T-cell (primary cell): ENCODE data around the gene SLC27A2. TPM values are rescaled to one million over a fixed set of nuclear protein-coding genes. Genes with fewer than 3 reads are reported as not detected.

Experiments used
- ATAC-seq, 4 experiments: fragments of 200-7000 bp in 3 of 4; fragments of 150-1000 bp in 1 of 4; cut with Tn5 transposase; replicated peaks in 1 of 4; 1 replicate in 3 of 4; 2 replicates in 1 of 4; pipeline ENCODE4 v1.10.0; 2021; ENCODE audit warnings: moderate library complexity in 3 of 4, mild to moderate bottlenecking in 2 of 4, moderate number of reproducible peaks in 1 of 4
- CTCF ChIA-PET, 2 donors: fragments of 300-600 bp; sonication (Branson Sonifier 250); formaldehyde crosslinking; loops; one replicate each; lab custom pipeline; 2022; ENCODE audit warnings: antibody characterized with exemption in 2 of 2; lab: Charles Lee
- POLR2A ChIA-PET, 2 donors: fragments of 300-600 bp; sonication (Branson Sonifier 250); formaldehyde crosslinking; loops; one replicate each; lab custom pipeline; 2022; ENCODE audit warnings: antibody characterized with exemption in 2 of 2; lab: Charles Lee
- DNase-seq, 35 experiments: peaks; one replicate each; pipeline versions ENCODE4 v3.0.0 to v3.0.0-alpha.2; 2013 to 2023
- H3K27ac ChIP-seq: one replicate; pipeline ENCODE4 v1.5.1; 2013; ENCODE audit warnings: low read length
- H3K27me3 ChIP-seq, 2 experiments: replicated peaks in 1 of 2; 1 replicate in 1 of 2; 2 replicates in 1 of 2; pipeline versions ENCODE4 v1.6.1 to v1.7.0; 2013; ENCODE audit warnings: low read length in 1 of 2, mixed read lengths in 1 of 2; ENCODE audit not compliant: control insufficient read depth in 2 of 2, insufficient read depth in 2 of 2; ENCODE audit errors: extremely low read depth in 1 of 2
- H3K36me3 ChIP-seq, 2 donors: 1 replicate in 1 of 2; 2 replicates in 1 of 2; pipeline versions ENCODE4 v1.6.1 to v1.7.0; 2013; ENCODE audit warnings: low read length in 1 of 2; ENCODE audit not compliant: control insufficient read depth in 2 of 2, insufficient read depth in 1 of 2; ENCODE audit errors: extremely low read depth in 1 of 2
- H3K4me1 ChIP-seq, 2 experiments: 1 replicate in 1 of 2; 2 replicates in 1 of 2; pipeline versions ENCODE4 v1.6.1 to v1.7.0; 2013; ENCODE audit warnings: low read length in 2 of 2, mixed read lengths in 1 of 2; ENCODE audit not compliant: insufficient read depth in 2 of 2, control insufficient read depth in 1 of 2; ENCODE audit errors: extremely low read depth in 1 of 2
- H3K4me3 ChIP-seq, 2 donors: 1 replicate in 1 of 2; 2 replicates in 1 of 2; pipeline versions ENCODE4 v1.5.1 to v1.7.0; 2013; ENCODE audit warnings: mild to moderate bottlenecking in 2 of 2, low read length in 1 of 2, moderate library complexity in 1 of 2; ENCODE audit not compliant: control insufficient read depth in 1 of 2; ENCODE audit errors: extremely low read depth in 1 of 2
- H3K9me3 ChIP-seq: 2 replicates; pipeline ENCODE4 v1.7.0; 2013
- H3K27ac Mint-ChIP-seq, 2 donors: one replicate each; pipeline ENCODE4 v1.8.0; 2020 to 2021; ENCODE audit warnings: mild to moderate bottlenecking in 2 of 2, mixed read lengths in 2 of 2
- H3K27me3 Mint-ChIP-seq, 2 donors: one replicate each; pipeline ENCODE4 v1.8.0; 2021 to 2022; ENCODE audit warnings: mixed read lengths in 2 of 2
- H3K36me3 Mint-ChIP-seq: one replicate; pipeline ENCODE4 v1.8.0; 2021; ENCODE audit warnings: mixed read lengths
- H3K4me1 Mint-ChIP-seq, 3 donors: one replicate each; pipeline ENCODE4 v1.8.0; 2020 to 2022; ENCODE audit warnings: mixed read lengths in 3 of 3, mild to moderate bottlenecking in 1 of 3
- H3K4me3 Mint-ChIP-seq, 3 donors: one replicate each; pipeline ENCODE4 v1.8.0; 2020 to 2022; ENCODE audit warnings: mild to moderate bottlenecking in 3 of 3, mixed read lengths in 3 of 3, moderate library complexity in 3 of 3
- H3K9me3 Mint-ChIP-seq, 3 donors: one replicate each; pipeline ENCODE4 v1.8.0; 2020 to 2022; ENCODE audit warnings: mixed read lengths in 3 of 3
- WGBS: methylation state at CpG from one replicate; pipeline ENCODE4 v1.1.5; 2013; ENCODE audit warnings: missing lambda C conversion rate; ENCODE audit not compliant: insufficient coverage; 5-methylcytosine and 5-hydroxymethylcytosine counted together
- total RNA-seq, 35 experiments: library from RNA in 6 of 35; stranded (reverse) in 6 of 35; fragments of 120-200 nt in 1 of 35; gene quantifications; one replicate each; pipeline versions ENCODE4 v1.2.1 to v1.2.4 and lab custom pipeline; 2013 to 2026

SLC27A2 gene
- total RNA-seq, 5 donors from 2014 or later (not counting 1 experiment from before 2014, with no cell fraction given), result 0.56 to 1.1 (median 0.70) TPM

- 67% methylated on average over 3 of the region's 5 CpGs for WGBS
- POLR2A ChIA-PET, result interaction anchor here in 1 of 2 donors (0.7 kb wide), 1 partner anchor 14 kb away, joined by 3 read pairs; no protein-coding TSS in a partner anchor
- Histone ChIP-seq H3K4me1 (no peaks in the 10 kb centered on the region), H3K27ac (no peak overlapping the region), H3K27me3 (no peaks in the 10 kb centered on the region), H3K9me3 (no peaks in the 10 kb centered on the region), H3K4me3 (no peak overlapping the region), H3K36me3 (no peaks in the 10 kb centered on the region)
- no peaks in the 10 kb centered on the region for H3K9me3 Mint-ChIP-seq
- H3K36me3 Mint-ChIP-seq, result no peaks in the 10 kb centered on the region
- no peak overlapping the region for H3K4me3 Mint-ChIP-seq
- ATAC-seq (no peak), DNase-seq (no peak)
- CTCF ChIA-PET, result no interaction called here
- H3K27me3 Mint-ChIP-seq, result no peaks in the 10 kb centered on the region
- H3K27ac Mint-ChIP-seq, result no peak overlapping the region
- no peaks in the 10 kb centered on the region for H3K4me1 Mint-ChIP-seq
Observed at GRCh38 chr15:50224606-50225005, 42.6 kb downstream of the SLC27A2 start.

DNA sequence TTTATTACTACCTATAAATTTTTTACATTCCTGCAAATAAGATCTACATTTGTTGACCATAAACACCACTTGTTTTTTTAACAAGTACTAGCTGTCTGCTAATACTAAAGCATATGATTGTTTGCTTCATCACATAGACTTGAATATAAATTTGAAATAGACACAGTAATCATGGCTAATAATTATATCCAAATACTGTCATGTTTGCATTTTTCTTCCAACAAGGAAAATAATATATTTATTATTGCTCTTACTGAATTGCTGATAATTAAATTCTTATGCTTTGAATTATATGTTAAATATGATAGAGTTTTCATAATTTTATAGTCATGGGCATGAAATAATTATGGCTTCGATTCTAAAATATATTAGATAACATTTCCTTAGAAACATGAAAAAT lies 43.1 kb downstream of the SLC27A2 start:
- no peak for ATAC-seq
- no peaks in the 10 kb centered on the region for H3K27me3 ChIP-seq

GRCh38 chr15:50225938-50226337 lies 43.9 kb downstream of the SLC27A2 start:
- ChIA-PET CTCF (no interaction called here), POLR2A (no interaction called here)
- Histone ChIP-seq H3K4me1 (no peaks in the 10 kb centered on the region), H3K27ac (no peak overlapping the region), H3K9me3 (no peaks in the 10 kb centered on the region), H3K27me3 (no peaks in the 10 kb centered on the region), H3K4me3 (no peak overlapping the region), H3K36me3 (no peaks in the 10 kb centered on the region)
- H3K27me3 Mint-ChIP-seq, result no peaks in the 10 kb centered on the region
- WGBS, result no CpG with 5 or more reads among the region's 3 CpGs
- no peak overlapping the region for H3K27ac Mint-ChIP-seq
- DNase-seq (no peak), ATAC-seq (no peak)
- H3K4me1 Mint-ChIP-seq, result no peaks in the 10 kb centered on the region
- H3K9me3 Mint-ChIP-seq, result no peaks in the 10 kb centered on the region
- no peak overlapping the region for H3K4me3 Mint-ChIP-seq
- H3K36me3 Mint-ChIP-seq, result no peaks in the 10 kb centered on the region

More for the DNA sequence above, 43.1 kb downstream of the SLC27A2 start:
- Histone ChIP-seq H3K4me1 (no peaks in the 10 kb centered on the region), H3K36me3 (no peaks in the 10 kb centered on the region), H3K4me3 (no peak overlapping the region), H3K9me3 (no peaks in the 10 kb centered on the region), H3K27ac (no peak overlapping the region)
- Mint-ChIP-seq H3K4me1 (no peaks in the 10 kb centered on the region), H3K4me3 (no peak overlapping the region), H3K27ac (no peak overlapping the region), H3K36me3 (no peaks in the 10 kb centered on the region), H3K9me3 (no peaks in the 10 kb centered on the region), H3K27me3 (no peaks in the 10 kb centered on the region)
- ChIA-PET CTCF (no interaction called here), POLR2A (interaction anchor here in 1 of 2 donors (0.7 kb wide), 1 partner anchor 14 kb away, joined by 3 read pairs; no protein-coding TSS in a partner anchor)
- no peak for DNase-seq
- no CpG with 5 or more reads among the region's 1 CpG for WGBS

DNA sequence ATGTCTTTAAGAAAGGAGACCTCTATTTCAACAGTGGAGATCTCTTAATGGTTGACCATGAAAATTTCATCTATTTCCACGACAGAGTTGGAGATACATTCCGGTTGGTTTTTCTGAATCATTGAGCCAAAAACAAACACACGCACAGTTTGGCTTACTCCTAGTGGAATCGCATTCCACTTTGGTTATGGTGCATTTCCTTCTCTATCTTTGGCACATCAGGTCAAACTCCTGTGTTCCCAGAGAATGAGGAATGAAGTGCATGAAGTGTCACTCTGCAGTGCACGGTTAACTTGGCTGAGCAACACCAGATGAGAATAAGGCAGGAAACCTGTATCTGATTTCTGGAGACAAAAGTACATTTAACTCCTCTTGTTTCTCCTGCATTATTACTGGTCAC lies 45.1 kb downstream of the SLC27A2 start:
- Histone ChIP-seq H3K4me1 (no peaks in the 10 kb centered on the region), H3K27ac (no peak overlapping the region), H3K36me3 (no peaks in the 10 kb centered on the region), H3K9me3 (no peaks in the 10 kb centered on the region), H3K27me3 (no peaks in the 10 kb centered on the region), H3K4me3 (no peak overlapping the region)
- CTCF ChIA-PET, result no interaction called here
- Mint-ChIP-seq H3K36me3 (no peaks in the 10 kb centered on the region), H3K27ac (no peak overlapping the region), H3K27me3 (no peaks in the 10 kb centered on the region), H3K4me1 (no peaks in the 10 kb centered on the region), H3K4me3 (no peak overlapping the region), H3K9me3 (no peaks in the 10 kb centered on the region)
- ATAC-seq (no peak), DNase-seq (no peak)
- WGBS, result 92% methylated on average over 4 of the region's 5 CpGs
- POLR2A ChIA-PET, result interaction anchor here in 1 of 2 donors (0.5 kb wide), 1 partner anchor 530 kb away, joined by 3 read pairs; no protein-coding TSS in a partner anchor

GRCh38 chr15:50228866-50229265 lies 46.9 kb downstream of the SLC27A2 start:
- Mint-ChIP-seq H3K9me3 (no peaks in the 10 kb centered on the region), H3K4me3 (no peak overlapping the region), H3K27me3 (no peaks in the 10 kb centered on the region), H3K27ac (no peak overlapping the region), H3K4me1 (no peaks in the 10 kb centered on the region), H3K36me3 (no peaks in the 10 kb centered on the region)
- H3K36me3 ChIP-seq, result no peaks in the 10 kb centered on the region
- CTCF ChIA-PET, result no interaction called here
- no peaks in the 10 kb centered on the region for H3K4me1 ChIP-seq
- no peak overlapping the region for H3K27ac ChIP-seq
- H3K27me3 ChIP-seq, result no peaks in the 10 kb centered on the region
- H3K9me3 ChIP-seq, result no peaks in the 10 kb centered on the region
- POLR2A ChIA-PET, result no interaction called here
- ATAC-seq (no peak), DNase-seq (no peak)
- 78% methylated on average over 3 of the region's 3 CpGs for WGBS
- H3K4me3 ChIP-seq, result no peak overlapping the region

- Histone ChIP-seq H3K27me3 (no peaks in the 10 kb centered on the region), H3K4me3 (no peak overlapping the region), H3K36me3 (no peaks in the 10 kb centered on the region), H3K27ac (no peak overlapping the region), H3K4me1 (no peaks in the 10 kb centered on the region), H3K9me3 (no peaks in the 10 kb centered on the region)
- Mint-ChIP-seq H3K27me3 (no peaks in the 10 kb centered on the region), H3K27ac (no peak overlapping the region), H3K4me3 (no peak overlapping the region), H3K4me1 (no peaks in the 10 kb centered on the region), H3K9me3 (no peaks in the 10 kb centered on the region), H3K36me3 (no peaks in the 10 kb centered on the region)
- no peak for ATAC-seq
- ChIA-PET POLR2A (no interaction called here), CTCF (no interaction called here)
- DNase-seq, result no peak
- 77% methylated on average over 2 of the region's 3 CpGs for WGBS
Observed at GRCh38 chr15:50229336-50229735, 47.3 kb downstream of the SLC27A2 start.

DNA sequence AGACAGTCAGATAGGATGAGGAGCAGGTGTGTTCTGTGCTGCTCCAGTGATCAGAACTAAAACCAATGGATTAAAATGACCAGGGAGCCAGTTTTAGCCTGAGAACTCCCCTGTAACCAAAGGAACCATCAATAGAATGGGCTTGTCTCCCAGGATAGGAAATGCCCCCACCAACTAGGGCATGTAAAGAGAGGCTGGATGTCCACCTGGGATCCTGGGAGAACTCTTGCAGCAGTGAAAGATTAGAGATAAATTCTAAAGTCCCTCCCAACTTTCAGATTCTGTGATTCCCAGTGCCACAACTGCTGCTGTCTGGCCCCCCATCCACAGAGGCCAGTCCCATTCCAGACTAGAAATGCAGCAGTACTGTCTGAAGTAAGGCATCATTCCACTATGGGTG lies 49.8 kb downstream of the SLC27A2 start:
- H3K27ac Mint-ChIP-seq, result no peak overlapping the region
- no peaks in the 10 kb centered on the region for H3K27me3 Mint-ChIP-seq
- H3K9me3 Mint-ChIP-seq, result no peaks in the 10 kb centered on the region
- no peaks in the 10 kb centered on the region for H3K4me1 Mint-ChIP-seq
- H3K27ac ChIP-seq, result no peak overlapping the region
- H3K36me3 ChIP-seq, result no peaks in the 10 kb centered on the region
- POLR2A ChIA-PET, result no interaction called here
- ATAC-seq, result no peak
- H3K4me3 ChIP-seq, result no peak overlapping the region
- no peaks in the 10 kb centered on the region for H3K4me1 ChIP-seq
- no peak for DNase-seq
- H3K4me3 Mint-ChIP-seq, result no peak overlapping the region
- CTCF ChIA-PET, result no interaction called here
- H3K9me3 ChIP-seq, result no peaks in the 10 kb centered on the region
- H3K36me3 Mint-ChIP-seq, result no peaks in the 10 kb centered on the region
- H3K27me3 ChIP-seq, result no peaks in the 10 kb centered on the region
